HG03432 (cell line): ENCODE measurements around the gene TRHDE.
A peak's percentile ranks its signal among the peaks of the same experiment; 100 is the strongest.
"Not testable (repeated sequence)": the region's sequence is repeated elsewhere in the genome, so short reads cannot be mapped to it uniquely, and the experiment has no call there.

Experiments
- ATAC-seq: cut with Tn5 transposase; IDR thresholded peaks from one replicate; pipeline ENCODE4 v1.9.1; 2021; ENCODE audit warnings: mild to moderate bottlenecking, moderate library complexity; ENCODE audit not compliant: unreplicated experiment

TRHDE gene

DNA sequence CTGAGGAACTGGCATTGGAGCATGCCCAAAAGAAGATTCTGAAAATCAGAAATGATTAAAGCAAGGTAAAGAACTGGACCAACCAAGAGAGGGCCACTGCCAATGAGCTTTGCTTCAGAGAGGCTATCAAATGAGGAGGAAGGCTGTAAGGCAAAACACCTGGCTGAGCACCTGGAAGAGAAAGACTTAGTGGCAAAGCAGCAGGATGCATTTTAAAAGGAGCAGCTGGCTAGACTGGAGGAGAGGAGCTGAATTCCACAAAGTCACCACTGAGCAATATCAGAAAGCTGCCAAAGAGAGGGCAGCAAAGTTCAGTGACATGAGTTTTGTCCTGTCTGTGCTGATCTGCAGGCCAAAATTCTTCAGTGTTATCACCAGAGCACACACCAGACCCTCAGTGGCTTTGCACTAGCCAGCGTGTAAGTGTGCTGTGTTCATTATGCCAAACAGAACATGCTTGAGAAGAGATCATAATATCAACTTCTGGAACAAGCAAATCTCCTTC, 338.7 kb downstream of the TRHDE start:
- no peak for ATAC-seq

GRCh38 chr12:72612171-72612570, 340.0 kb downstream of the TRHDE start:
- ATAC-seq = no peak

DNA sequence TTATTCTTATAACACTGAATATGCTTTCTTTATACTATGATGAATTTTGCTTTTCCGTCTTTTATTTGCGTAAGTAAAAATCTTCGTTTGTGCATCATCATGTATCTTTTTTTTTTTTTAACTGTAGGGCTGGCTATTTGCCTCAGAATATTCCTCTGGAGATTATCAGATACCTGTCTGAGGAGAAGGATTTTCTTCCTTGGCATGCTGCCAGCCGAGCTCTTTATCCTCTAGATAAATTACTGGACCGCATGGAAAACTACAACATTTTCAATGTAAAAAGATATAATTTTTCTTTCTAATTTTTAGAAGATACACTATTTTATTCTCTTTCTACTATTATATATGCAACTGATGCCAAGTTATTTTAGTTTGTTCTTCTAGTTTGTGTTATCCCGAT, 346.6 kb downstream of the TRHDE start:
- ATAC-seq = no peak

DNA sequence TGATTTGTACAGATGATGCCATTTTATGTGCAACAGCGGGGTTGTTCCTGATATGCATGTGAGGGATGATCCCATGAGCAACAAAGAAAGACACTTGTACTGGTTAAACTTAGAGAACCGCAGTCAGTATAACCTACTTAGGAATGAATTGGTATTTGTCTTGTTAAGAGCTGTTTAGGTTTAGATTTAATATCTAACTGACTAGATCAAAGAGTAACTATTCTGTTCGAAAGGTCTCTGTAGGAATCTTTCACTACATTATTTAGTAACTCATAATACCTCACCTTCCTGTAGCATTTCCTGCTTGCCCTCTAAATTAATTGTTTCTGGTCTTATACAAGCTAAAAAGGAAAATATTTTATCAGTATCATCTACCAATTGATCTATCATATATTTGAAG, 350.4 kb downstream of the TRHDE start:
- ATAC-seq = peak; percentile 69

DNA sequence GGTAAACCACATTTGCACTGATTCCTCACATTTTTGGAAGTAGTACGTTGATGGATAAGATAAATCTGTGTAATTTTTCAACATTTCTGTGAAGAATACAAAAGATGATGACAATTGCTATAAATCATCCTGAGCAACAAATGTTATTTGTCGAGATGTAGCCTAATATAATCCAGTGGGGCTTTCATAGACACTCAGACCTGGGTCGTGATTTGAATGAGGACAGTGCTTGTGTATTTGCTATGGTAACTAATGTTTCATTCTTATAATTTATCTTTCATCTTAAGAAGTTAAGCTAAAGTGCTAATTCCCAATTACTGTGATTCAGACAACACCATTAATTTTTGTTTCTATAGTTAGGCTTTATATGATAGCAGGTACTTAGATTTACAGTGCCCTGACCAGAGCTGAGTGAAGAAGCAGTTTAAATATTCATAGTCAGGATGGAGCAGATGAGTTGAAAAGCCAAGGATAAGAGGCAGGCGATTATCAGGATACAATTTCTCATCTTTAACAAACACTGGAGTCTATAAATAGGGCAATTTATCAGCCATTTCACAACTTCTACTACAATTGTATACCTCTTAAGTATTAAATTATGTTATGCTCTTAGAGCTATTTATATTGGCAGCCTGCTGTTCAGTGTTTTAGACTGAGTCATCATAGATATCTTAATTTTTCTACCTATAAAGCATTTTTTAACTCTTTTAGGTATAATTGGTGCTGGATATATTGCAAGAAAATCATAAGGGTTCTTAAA, 359.9 kb downstream of the TRHDE start:
- ATAC-seq = no peak

DNA sequence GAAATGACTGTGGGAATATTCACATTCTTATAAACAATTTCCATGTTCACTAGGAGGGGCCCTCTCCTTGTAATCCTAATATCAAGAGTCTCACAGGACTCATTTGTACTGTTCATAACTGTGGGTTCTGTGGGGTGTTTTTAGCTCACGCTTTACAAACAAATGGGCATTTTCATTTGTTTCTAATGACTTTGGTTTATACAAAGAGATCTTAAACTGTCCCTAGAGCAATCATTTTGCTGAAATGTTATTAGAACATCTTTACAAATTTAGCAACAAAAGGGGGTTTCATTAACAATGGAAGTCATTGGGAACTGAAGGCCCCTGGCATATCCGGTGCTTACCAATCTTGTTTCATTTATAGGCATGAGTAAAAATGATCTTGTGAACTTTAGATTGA, 370.5 kb downstream of the TRHDE start:
- no peak for ATAC-seq

DNA sequence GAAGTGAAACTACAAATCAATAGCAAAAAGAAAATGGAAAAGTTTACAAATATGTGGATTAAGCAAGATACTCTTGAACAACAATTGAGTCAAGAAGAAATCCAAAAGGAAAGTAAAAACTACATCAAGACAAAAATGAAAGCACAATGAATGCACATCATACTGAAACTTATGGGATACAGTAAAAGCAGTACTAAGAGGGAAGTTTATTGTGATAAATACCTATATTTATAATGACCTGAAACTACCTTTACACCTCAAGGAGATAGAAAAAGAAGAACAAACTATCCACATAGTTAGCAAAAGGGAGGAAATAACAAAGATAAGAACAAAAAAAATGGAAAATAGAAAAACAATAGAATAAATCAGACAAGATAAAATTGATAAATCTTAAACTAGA, 375.0 kb downstream of the TRHDE start:
- peak; percentile 56 for ATAC-seq

- ATAC-seq = no peak
These were observed 386.4 kb downstream of the TRHDE start for GRCh38 chr12:72658615-72659014.

DNA sequence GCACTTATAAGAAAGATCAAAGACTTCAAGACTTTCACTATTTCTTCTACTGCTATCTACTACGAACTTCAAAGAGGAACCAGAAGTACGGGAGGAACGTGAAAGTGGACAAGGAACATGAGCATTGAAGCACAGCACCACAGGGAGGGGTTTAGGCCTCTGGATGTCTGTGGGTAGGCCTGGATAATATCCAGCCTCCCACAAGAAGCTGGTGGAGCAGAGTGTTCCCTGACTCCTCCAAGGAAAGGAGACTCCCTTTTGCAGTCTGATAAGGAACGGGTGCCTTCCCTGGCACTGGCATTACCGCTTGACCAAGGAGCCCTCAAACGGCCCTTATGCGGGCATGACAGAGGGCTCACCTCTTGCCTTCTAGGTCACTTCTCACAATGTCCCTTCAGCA, 388.0 kb downstream of the TRHDE start:
- ATAC-seq = not testable (repeated sequence)

GRCh38 chr12:72673853-72674252, 401.7 kb downstream of the TRHDE start:
- ATAC-seq = peak; percentile 79

DNA sequence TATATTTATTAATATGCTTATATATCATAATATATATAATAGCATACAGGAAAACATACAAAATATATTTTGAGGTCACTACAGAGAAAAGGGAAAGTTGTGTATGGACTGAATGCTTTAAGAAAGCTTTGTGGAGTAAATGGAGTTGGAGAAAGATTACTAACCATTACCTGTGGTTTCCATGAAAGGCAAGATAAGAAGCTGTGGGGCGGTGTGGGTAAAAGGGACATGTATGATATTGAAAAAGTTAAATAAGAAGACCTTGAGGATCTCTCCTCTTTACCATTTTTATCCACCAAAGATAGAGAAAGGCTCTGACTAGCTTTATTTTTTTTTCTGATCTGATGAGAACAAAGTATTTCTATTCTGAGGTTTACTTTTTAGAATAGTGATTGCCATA, 404.4 kb downstream of the TRHDE start:
- no peak for ATAC-seq

GRCh38 chr12:72677139-72677538, 405.0 kb downstream of the TRHDE start:
- no peak for ATAC-seq

- ATAC-seq = no peak
These were observed 405.7 kb downstream of the TRHDE start for GRCh38 chr12:72677846-72678245.

DNA sequence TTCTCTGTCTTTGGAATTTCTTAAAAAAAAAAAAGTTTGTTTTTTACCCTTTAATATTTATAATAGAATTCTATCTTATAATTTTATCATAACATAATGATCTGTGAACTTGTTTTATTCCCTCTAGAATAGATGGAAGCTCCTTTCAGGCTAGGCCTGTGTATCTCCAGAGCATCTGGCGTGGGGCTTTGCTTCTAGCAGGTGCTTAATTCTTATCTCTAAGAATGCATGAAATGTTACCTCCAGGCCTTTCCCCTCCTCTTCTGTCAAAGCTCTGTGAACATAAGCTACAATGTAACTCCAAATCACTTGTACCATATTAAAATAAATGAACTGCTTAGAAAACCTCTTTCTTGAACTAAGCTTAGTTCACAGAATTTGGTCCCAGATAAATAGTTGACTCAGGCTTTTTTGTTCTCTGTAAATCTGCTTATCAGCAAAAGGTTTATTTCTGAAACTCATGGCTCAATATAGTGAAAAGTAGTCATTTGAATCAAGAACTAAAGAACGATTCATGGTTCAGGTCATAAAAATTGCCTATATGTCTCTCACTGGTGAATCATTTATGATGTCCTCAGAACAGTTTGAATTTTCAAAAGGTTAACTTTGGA, 407.1 kb downstream of the TRHDE start:
- no peak for ATAC-seq

DNA sequence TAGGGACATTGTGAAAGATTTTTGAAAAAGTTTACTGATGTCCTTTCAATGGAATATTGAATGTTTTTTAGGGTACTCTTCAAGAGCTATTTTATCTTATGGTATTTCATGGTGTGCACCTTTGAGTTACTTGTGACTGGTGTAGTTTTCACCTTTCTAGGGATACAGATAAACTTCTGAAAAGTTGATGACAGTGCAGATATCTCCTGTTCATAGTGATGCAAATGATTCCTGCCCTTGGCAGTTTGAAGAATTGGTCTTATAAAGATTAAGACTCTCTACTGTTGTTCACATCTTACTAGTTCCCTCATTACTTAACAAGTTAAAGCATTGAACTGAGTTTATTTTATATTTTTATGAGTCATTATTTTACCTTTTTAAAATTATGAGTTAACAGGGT, 408.9 kb downstream of the TRHDE start:
- ATAC-seq = no peak

DNA sequence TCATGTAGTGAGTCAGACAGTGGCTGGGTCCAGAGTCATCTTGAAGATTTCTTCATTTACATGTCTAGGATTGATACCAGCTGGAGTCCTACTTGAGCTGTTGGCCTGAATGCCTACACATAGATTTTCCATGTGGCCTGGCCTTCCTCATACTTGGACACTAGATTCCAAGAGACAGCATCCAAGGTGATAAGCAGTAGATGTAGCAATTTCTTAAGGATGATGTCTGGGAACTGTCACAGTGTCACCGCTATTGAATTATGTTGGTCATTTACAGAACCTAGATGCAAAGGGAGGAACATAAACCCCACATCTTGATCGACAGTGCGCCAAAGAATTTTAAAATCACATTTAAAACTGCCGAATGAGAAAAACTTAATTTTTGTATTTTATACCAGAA, 412.3 kb downstream of the TRHDE start:
- ATAC-seq = no peak

- no peak for ATAC-seq
These were observed 420.2 kb downstream of the TRHDE start for GRCh38 chr12:72692338-72692737.

DNA sequence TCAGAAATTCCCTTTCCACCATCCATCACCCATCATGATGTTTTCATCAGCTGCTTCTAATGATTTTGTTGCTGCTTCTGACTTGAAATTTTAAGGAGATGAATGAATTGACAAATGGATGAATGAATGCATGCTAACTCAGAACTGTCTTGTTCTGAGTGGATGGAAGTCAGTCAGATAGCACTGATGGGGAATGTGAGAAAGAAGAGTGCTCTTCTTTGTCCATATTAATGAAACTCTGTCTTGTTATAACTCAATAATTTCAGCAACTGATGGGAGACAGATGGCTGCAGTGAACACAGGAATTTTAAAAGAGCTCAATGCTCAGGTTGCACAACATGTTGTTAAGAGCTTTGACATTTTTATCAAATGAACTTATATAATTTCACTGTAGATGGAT, 422.0 kb downstream of the TRHDE start:
- no peak for ATAC-seq

GRCh38 chr12:72699362-72699761, 427.2 kb downstream of the TRHDE start:
- ATAC-seq = no peak

DNA sequence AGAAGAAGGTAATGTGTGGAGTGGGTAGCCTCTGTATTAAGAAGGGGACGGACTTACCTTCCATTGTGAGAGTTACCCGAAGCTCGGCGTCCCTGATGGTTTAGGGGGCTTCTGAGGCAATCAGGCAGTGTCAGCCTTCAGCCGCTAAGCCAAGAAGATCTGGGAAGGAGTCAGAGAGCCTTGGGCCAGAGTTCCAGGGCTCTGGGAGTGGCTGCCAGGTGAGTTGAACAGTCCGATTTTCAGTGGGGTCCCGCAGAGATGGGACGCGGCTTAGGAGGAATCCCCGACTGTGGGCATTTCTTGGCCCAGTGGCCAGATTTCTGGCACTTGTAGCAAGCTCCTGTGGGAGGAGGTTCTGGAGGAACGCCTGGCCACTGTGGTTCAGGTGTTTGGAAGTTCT, 439.9 kb downstream of the TRHDE start:
- ATAC-seq = not testable (repeated sequence)

DNA sequence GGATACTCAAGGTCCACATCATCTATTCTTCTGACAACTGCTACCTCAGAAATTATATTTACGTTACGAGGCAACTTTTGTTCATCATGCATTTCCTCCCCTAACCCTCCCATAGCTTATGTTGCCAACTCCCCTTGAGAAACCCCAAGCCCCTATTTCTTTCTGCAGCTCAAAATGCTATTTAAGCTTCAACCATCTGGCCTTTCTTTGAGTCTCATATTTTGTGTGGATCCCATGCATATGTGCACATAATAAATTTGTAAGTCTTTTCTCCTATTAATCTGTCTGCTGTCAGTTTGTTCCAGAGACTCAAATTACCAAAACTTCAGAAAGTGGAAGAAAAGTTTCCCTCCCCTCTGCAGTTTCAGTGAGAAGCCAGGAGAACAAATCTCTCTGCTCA, 444.1 kb downstream of the TRHDE start:
- ATAC-seq = no peak

DNA sequence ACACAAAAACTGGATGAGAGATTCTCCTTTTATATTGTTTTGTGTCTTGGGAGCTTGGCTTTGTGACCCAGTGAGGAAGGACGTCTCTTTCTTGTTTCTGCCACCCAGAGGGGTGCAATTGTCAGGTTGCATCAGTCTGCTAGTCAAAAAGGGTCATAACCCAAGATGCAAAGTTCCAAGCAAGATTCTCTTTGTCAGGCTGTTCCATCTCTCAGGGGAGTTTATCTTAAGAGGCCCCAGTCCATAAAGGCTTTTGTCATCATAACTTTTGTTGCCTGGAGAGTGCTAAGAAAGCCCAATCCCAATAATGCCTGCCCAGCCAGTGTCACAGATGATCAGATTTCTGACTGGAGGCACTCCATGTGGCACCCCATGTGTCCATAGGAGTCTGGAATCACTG, 444.9 kb downstream of the TRHDE start:
- no peak for ATAC-seq
